AG09309 (cell line): ENCODE results near the gene ABHD16B.

ENCODE experiments used
- DNase-seq: peaks from one replicate; pipeline ENCODE4 v3.0.0-alpha.2; 2010; ENCODE audit warnings: low read depth
- H3K4me3 ChIP-seq: 2 replicates; pipeline ENCODE4 v1.5.1; 2011; ENCODE audit warnings: mild to moderate bottlenecking, low read depth, low read length, moderate library complexity; ENCODE audit not compliant: control insufficient read depth
- CTCF ChIP-seq: IDR thresholded peaks from 2 replicates; pipeline ENCODE4 v1.5.1; 2011; ENCODE audit warnings: mild to moderate bottlenecking, low read depth, low read length, inconsistent platforms; ENCODE audit not compliant: insufficient read depth, control insufficient read depth; ENCODE audit errors: missing control alignments

The ABHD16B gene

GRCh38 chr20:63823691-63824311 is 37.5 kb upstream of the ABHD16B start:
- no peak for DNase-seq
- no peak for TF ChIP-seq CTCF
- H3K4me3 ChIP-seq = no peak overlapping the region

GRCh38 chr20:63825331-63826118 is 35.8 kb upstream of the ABHD16B start:
- H3K4me3 ChIP-seq = no peak overlapping the region
- DNase-seq = no peak
- no peak for TF ChIP-seq CTCF

GRCh38 chr20:63826753-63827152 is 34.5 kb upstream of the ABHD16B start:
- no peak for TF ChIP-seq CTCF
- H3K4me3 ChIP-seq = no peak overlapping the region
- no peak for DNase-seq

GRCh38 chr20:63828124-63828523 is 33.2 kb upstream of the ABHD16B start:
- H3K4me3 ChIP-seq = no peak overlapping the region
- no peak for DNase-seq
- TF ChIP-seq CTCF = no peak

- TF ChIP-seq CTCF = no peak
- H3K4me3 ChIP-seq = no peak overlapping the region
- no peak for DNase-seq
Measured at GRCh38 chr20:63828545-63828944, 32.8 kb upstream of the ABHD16B start.

GRCh38 chr20:63828951-63829350 is 32.3 kb upstream of the ABHD16B start:
- H3K4me3 ChIP-seq = no peak overlapping the region

More at GRCh38 chr20:63828951-63829350, 32.3 kb upstream of the ABHD16B start:
- no peak for TF ChIP-seq CTCF
- no peak for DNase-seq
